GM18505 (cell line): ENCODE measurements around the gene ANXA1.

ENCODE experiments used
- ATAC-seq: cut with Tn5 transposase; IDR thresholded peaks from one replicate; pipeline ENCODE4 v1.9.1; 2021; ENCODE audit not compliant: unreplicated experiment
- POLR2A ChIP-seq: IDR thresholded peaks from 4 replicates; pipeline ENCODE4 v1.6.1; 2011; ENCODE audit warnings: borderline replicate concordance; ENCODE audit not compliant: insufficient read depth, insufficient read length; ENCODE audit errors: extremely low read depth

ANXA1 gene

GRCh38 chr9:73129941-73130685 is 21.6 kb upstream of the ANXA1 start:
- ATAC-seq = no peak
- no peak for TF ChIP-seq POLR2A

DNA sequence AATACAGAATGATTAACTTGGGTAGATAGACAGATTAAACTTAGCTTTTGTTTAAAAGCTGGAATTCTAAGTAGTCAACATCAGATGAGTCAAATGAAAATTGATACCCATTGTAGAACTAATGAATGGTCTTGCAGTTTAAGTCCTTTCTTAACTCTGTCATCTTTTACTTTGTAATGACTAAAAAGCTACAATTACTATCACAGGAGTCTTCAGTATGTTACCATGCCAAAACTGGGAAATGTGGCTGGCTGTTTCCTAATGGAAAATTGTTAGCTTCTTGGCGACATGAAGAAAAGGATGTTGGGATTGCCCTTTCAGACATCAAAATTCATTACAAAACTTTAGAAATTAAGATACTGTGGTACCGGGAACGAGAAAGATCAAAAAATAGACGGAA is 20.2 kb upstream of the ANXA1 start:
- ATAC-seq = no peak

DNA sequence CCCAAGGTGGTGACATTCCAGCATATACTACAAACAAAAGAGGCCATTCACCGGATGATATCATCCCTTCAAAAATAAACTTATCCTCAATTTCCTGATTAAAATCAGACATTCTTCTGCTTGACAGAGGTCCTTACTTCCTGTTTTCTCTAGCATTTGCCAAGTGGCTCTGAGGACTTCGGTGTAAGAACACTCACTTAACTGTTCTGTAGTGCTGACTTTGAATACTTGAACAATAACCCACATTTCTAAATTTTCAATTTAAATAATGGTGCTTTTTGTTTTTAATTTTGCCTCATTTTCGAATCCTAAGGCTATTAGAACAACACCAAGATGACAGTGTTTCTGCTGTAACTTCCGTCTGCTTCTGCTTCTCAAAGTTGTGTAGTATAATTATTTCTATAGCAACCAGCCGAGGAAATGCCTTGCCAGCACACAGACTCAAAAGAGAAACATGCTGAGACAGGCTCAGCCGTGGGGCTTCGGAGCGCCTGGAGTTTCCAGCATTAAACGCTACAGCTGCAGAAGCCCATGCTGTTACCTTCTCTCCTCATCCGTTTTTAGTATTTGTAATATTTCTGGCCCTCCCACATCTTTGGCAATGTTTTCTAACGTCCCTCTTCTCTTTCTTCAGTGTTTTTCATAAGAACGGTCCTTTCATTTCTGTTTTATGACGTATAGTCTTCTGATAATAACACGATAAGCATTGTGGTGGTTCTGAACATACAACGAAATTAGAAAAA is 19.5 kb upstream of the ANXA1 start:
- ATAC-seq = peak; percentile 95
- peak; percentile 46 for TF ChIP-seq POLR2A

More for the DNA sequence above, 20.2 kb upstream of the ANXA1 start:
- no peak for TF ChIP-seq POLR2A

DNA sequence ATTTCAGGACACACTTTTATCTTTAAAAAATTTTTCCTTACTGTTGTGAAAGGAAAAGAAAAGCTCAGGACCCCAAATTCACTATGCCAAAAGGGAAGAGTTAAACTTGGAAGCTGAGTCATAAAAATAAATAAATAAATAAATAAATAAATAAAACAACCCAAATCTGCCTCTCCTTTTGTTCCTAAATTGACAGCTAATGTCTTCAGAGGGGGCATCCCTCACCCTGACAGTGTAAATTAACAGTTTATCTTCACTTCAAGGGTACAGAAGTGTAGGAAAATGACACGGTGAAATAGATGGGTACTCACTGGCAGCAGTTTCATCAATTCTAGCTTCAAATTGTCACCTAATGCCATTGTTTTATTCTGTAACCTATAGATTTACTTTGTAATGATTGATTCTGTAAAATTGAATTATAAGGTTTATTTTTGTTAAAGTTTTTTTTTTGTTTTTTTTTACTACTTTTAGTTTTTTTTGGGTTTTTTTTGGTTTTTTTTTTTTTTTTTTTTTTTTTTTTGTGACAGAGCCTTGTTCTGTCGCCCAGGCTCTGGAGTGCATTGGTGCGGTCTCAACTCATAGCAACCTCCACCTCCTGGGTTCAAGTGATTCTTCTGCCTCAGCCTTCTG is 18.5 kb upstream of the ANXA1 start:
- peak; percentile 4 for ATAC-seq
- no peak for TF ChIP-seq POLR2A

GRCh38 chr9:73133921-73134407 is 17.7 kb upstream of the ANXA1 start:
- no peak for TF ChIP-seq POLR2A
- peak; percentile 47 for ATAC-seq

GRCh38 chr9:73135394-73135793 is 16.3 kb upstream of the ANXA1 start:
- no peak for ATAC-seq
- no peak for TF ChIP-seq POLR2A

- TF ChIP-seq POLR2A = no peak
- no peak for ATAC-seq
Measured at GRCh38 chr9:73137286-73137899, 14.3 kb upstream of the ANXA1 start.

GRCh38 chr9:73137914-73138313 is 13.8 kb upstream of the ANXA1 start:
- TF ChIP-seq POLR2A = no peak
- ATAC-seq = no peak

GRCh38 chr9:73138516-73138915 is 13.1 kb upstream of the ANXA1 start:
- no peak for ATAC-seq
- no peak for TF ChIP-seq POLR2A

DNA sequence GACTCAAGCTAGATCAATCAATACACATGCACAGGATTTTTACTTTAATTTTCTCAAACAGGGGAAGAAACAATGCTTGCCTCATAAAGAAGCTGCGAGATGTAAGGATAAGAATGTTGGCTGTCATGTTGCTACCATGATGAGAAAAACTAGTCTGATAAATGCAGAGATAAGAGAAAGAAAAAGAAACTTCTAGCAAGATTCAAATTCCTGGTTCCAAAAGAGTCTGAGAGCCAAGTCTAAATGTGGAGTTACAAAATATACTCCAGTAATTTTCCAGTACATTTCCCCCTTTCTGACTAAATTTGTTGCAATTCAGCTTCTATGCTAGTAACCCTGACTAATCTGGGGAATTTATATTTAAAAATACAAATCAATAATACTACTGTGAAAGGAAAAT is 10.4 kb upstream of the ANXA1 start:
- TF ChIP-seq POLR2A = no peak
- no peak for ATAC-seq

DNA sequence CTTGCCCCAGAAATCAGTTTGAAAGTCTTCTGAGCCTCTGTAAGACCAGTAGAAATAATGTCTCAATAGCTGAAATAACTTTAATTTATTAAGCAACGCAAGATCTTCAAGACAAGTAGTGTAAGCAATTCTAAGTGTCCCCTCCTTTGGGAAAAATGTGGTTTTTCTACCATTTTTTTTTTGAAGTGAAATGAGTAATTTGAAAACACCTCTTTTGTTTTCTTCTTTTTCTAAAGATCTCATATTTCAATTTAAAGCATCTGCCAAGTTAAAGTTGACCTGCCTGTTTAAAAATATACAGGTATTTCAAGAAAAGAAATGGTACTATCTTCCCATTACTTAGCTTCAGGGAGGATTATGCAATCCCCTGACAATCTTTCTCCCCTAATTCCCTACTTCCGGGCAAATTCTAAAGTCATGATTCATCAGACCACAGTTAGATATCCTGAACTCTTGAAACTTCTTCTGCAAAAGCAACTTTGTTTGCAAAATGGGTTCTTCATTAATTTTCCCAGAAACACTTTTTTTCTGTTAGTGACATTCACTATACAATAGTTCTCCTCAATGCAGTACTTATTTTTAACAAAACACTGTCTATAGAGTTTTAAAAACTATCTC is 7.8 kb upstream of the ANXA1 start:
- TF ChIP-seq POLR2A = no peak
- ATAC-seq = no peak

DNA sequence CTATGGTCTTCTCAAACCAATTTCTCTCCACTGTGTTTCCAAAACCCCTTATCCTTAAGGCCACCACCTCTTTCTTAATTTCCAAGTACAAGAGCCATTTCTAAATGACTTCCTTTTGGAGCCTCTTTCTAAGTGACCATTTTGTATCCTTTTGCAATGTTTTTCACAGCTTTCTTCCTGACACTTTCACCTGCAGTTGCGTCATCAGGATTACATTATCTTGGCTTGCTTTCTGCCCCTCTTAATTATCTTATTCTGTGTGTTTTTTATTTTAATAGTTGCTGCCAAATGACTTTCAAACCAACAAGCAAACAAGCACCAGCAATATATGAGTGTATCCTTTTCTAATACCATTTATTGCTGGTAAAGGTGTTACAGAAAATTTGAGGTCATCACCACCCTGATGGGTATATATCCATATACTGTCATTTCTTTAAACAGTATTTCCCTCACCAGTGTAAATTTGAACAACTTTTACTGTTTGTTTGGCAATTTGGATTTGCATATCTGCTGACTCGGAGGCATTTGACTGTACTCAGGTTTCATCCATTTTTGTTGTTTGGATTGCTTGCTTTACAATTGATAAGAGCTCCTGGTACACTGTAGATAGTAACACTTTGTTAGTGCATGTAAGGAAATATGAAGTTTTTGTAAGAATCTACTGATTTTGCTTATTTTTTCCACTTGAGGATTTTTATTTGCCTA is 5.4 kb upstream of the ANXA1 start:
- no peak for ATAC-seq
- no peak for TF ChIP-seq POLR2A
